AG09309 (cell line): ENCODE results near the gene FXYD6.
"Not testable (repeated sequence)": the region's sequence is repeated elsewhere in the genome, so short reads cannot be mapped to it uniquely, and the experiment has no call there.

Experiments used
- DNase-seq: peaks from one replicate; pipeline ENCODE4 v3.0.0-alpha.2; 2010; ENCODE audit warnings: low read depth
- H3K4me3 ChIP-seq: 2 replicates; pipeline ENCODE4 v1.5.1; 2011; ENCODE audit warnings: mild to moderate bottlenecking, low read depth, low read length, moderate library complexity; ENCODE audit not compliant: control insufficient read depth
- CTCF ChIP-seq: IDR thresholded peaks from 2 replicates; pipeline ENCODE4 v1.5.1; 2011; ENCODE audit warnings: mild to moderate bottlenecking, low read depth, low read length, inconsistent platforms; ENCODE audit not compliant: insufficient read depth, control insufficient read depth; ENCODE audit errors: missing control alignments

FXYD6 gene

GRCh38 chr11:117871160-117871559, 5.3 kb downstream of the FXYD6 start:
- TF ChIP-seq CTCF = no peak
- no peak overlapping the region for H3K4me3 ChIP-seq

DNA sequence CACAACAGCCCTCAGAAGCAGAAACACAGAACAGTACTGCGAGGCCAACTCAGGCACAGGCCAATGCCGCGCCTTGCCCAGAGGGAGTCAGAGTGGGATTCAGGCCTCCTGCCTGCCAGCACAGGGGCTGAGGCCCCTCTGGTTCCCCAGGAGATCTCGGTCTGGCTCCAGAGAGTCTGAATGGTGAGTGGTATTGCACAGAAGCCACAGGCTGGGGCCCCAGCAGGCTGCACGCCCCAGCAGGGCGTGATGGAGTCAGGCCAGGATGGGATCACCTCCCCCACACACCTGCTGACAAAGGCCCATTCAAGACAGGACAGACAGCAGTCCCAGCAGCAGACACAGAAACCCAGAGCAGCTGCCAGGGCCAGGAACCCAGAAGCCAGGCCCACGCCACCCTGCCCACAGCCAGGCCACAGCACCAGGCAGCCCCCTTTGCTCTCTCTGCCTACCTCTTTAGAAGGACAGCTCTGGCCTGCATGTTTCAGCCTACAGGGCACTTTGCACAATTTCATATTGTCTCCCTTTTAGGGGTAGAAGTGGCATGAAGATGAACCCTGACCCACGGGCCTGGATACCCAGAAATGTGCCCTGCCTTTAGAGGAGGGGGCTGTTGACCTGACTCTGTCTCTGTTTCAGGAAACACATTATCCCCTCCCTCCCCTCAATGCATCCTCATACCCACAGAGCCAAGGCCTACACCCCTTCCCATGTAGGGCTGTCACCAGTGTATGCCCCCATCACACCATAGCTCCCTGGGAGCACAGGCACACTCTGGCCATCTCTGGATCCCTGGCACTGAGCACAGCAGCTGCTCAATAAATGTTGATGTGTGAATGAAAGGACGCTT, 6.1 kb downstream of the FXYD6 start:
- no peak for DNase-seq
- H3K4me3 ChIP-seq = no peak overlapping the region
- no peak for TF ChIP-seq CTCF

More at GRCh38 chr11:117871160-117871559, 5.3 kb downstream of the FXYD6 start:
- DNase-seq = no peak

DNA sequence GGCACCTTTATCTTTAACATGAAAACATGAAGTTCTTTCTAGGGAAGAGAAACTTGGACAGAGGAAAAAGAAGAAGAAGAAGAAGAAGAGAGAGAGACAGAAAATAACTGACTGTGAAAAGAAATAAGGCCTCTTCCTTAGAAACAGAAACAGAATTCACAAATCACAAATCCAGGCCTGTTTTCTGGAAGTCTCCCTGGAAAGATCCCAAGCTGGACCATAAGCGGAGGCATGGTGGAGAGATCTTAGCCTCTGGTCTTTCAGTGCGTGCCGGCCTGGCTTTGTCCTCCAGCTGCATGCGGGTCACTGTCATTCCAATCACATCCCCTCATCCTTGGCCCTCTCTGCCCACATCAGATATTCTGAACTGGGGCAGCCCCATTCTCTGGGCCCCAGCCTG, 6.9 kb downstream of the FXYD6 start:
- no peak for TF ChIP-seq CTCF
- DNase-seq = no peak
- H3K4me3 ChIP-seq = no peak overlapping the region

GRCh38 chr11:117868815-117869561, 7.5 kb downstream of the FXYD6 start:
- no peak for TF ChIP-seq CTCF
- DNase-seq = no peak
- H3K4me3 ChIP-seq = no peak overlapping the region

- no peak for TF ChIP-seq CTCF
- H3K4me3 ChIP-seq = no peak overlapping the region
- no peak for DNase-seq
These were observed 8.4 kb downstream of the FXYD6 start for GRCh38 chr11:117868088-117868487.

GRCh38 chr11:117866526-117866925, 9.9 kb downstream of the FXYD6 start:
- no peak overlapping the region for H3K4me3 ChIP-seq
- DNase-seq = no peak
- TF ChIP-seq CTCF = no peak

- not testable (repeated sequence) for H3K4me3 ChIP-seq, DNase-seq
These were observed 10.9 kb downstream of the FXYD6 start for GRCh38 chr11:117865546-117865945.
